ENCODE measurements around the gene PLTP. TPM values are rescaled to one million over a fixed set of nuclear protein-coding genes. Genes with fewer than 3 reads are reported as not detected.

PLTP gene
- total and polyA plus RNA-seq, 2 of the 13 experiments (the other 11 are each of a cell fraction or from before 2014, with no cell fraction given): 16.9 to 28.6 TPM

- TF ChIP-seq, protein P1, sequence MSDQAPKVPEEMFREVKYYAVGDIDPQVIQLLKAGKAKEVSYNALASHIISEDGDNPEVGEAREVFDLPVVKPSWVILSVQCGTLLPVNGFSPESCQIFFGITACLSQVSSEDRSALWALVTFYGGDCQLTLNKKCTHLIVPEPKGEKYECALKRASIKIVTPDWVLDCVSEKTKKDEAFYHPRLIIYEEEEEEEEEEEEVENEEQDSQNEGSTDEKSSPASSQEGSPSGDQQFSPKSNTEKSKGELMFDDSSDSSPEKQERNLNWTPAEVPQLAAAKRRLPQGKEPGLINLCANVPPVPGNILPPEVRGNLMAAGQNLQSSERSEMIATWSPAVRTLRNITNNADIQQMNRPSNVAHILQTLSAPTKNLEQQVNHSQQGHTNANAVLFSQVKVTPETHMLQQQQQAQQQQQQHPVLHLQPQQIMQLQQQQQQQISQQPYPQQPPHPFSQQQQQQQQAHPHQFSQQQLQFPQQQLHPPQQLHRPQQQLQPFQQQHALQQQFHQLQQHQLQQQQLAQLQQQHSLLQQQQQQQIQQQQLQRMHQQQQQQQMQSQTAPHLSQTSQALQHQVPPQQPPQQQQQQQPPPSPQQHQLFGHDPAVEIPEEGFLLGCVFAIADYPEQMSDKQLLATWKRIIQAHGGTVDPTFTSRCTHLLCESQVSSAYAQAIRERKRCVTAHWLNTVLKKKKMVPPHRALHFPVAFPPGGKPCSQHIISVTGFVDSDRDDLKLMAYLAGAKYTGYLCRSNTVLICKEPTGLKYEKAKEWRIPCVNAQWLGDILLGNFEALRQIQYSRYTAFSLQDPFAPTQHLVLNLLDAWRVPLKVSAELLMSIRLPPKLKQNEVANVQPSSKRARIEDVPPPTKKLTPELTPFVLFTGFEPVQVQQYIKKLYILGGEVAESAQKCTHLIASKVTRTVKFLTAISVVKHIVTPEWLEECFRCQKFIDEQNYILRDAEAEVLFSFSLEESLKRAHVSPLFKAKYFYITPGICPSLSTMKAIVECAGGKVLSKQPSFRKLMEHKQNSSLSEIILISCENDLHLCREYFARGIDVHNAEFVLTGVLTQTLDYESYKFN (CRISPR knock-in tag; conservative IDR thresholded peaks at IDR 0.05): 0 out of 2 replicates have a peak, but pooled peaks have one; percentile 36
- TF ChIP-seq ZMYM2 (CRISPR knock-in tag; IDR thresholded peaks at IDR 0.05): 0 out of 2 replicates have a peak, but pooled peaks have one; percentile 18
- 0 out of 2 replicates have a peak, but pooled peaks have one; percentile 29 for TF ChIP-seq DPF2 (CRISPR knock-in tag; IDR thresholded peaks at IDR 0.05; ENCODE audit: borderline replicate concordance, low read depth)
- no peak for TF ChIP-seq ZBTB21 (CRISPR knock-in tag; IDR thresholded peaks at IDR 0.05)
- no peak for TF ChIP-seq ZBTB39 (CRISPR knock-in tag; IDR thresholded peaks at IDR 0.05)
- TF ChIP-seq ATF7-NPFF (CRISPR knock-in tag; IDR thresholded peaks at IDR 0.05; ENCODE audit: low read depth): 0 out of 2 replicates have a peak, but pooled peaks have one; percentile 2
- no peak; the same call in 1 of the 2 replicates for TF ChIP-seq ZBTB26 (CRISPR knock-in tag; IDR thresholded peaks at IDR 0.05; ENCODE audit: borderline replicate concordance)
- TF ChIP-seq ZNF546 (CRISPR knock-in tag; conservative IDR thresholded peaks at IDR 0.05): no peak
- TF ChIP-seq JUN (CRISPR knock-in tag; IDR thresholded peaks at IDR 0.05): no peak
- no peak for TF ChIP-seq ZXDC (CRISPR knock-in tag; IDR thresholded peaks at IDR 0.05)
- peak; percentile 75; the same call in 1 of the 2 replicates for TF ChIP-seq DR1 (CRISPR knock-in tag; IDR thresholded peaks at IDR 0.05)
- no peak; the same call in 1 of the 2 replicates for TF ChIP-seq ZNF350 (CRISPR knock-in tag; IDR thresholded peaks at IDR 0.05; ENCODE audit: borderline replicate concordance, low read depth)
- TF ChIP-seq EED (CRISPR knock-in tag; IDR thresholded peaks at IDR 0.05): no peak
- no peak for TF ChIP-seq GPBP1L1 (CRISPR knock-in tag; IDR thresholded peaks at IDR 0.05)
- TF ChIP-seq NFYB (CRISPR knock-in tag; IDR thresholded peaks at IDR 0.05): no peak
- 0 out of 2 replicates have a peak, but pooled peaks have one; percentile 31 for TF ChIP-seq ZNF317 (CRISPR knock-in tag; IDR thresholded peaks at IDR 0.05)
- no peak for TF ChIP-seq MATR3 (CRISPR knock-in tag; IDR thresholded peaks at IDR 0.05)
Measured at GRCh38 chr20:45911486-45912343, at the start of gene PLTP (continued).

Measured in HepG2 (cell line).